ENCODE results near the gene EML3. TPM values are rescaled to one million over a fixed set of nuclear protein-coding genes. Genes with fewer than 3 reads are reported as not detected.

EML3 gene
- total RNA-seq, 4 donors from 2014 or later: 64.9 to 138 (median 93.9) TPM

DNA sequence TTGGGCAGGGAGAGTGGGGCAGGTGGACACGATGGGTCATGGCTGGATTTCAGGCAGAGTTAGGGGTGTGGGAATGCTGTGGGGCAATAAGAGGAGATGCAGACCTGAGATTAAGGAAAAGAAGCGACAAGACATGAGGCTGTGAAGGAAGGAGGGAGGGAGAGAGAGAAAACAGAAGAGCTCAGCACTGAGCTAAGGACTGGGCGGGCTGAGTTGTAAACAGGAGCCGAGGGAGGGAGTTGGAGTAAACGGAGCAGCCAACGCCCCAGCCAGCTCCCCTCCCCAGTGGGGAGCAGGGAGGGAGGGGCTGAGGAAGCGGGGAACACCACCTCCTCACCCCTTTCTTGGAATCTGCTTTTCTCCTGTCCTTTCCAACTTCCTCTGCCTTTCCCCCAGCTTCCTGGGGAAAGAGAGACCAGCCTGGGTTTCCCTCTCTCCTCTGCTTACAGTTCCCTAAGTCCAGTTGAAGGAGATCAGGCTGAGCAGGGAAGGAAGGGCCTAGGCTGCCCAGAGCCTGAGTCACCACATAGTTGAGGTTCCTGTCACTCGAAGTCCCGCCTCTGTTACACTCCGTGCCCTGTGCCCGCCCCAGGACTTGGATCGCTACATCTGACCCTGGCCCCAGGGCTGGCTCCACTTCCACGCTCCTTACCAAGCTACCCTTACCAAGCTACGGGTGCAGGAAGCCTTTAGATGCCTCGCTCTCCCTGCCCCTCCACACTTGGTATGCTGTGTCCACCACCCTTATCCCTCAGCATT is 59.3 kb downstream of the EML3 start:
- Histone ChIP-seq H3K27me3 (no peaks in the 10 kb centered on the region), H3K9me3 (no peaks in the 10 kb centered on the region), H3K4me3 (peak overlapping the region; percentile 0 to 32 (median 14)), H3K36me3 (peaks cover 0 to 4% (median 0%) of the 10 kb centered on the region in 3 donors), H3K27ac (peak overlapping the region; percentile 75 to 98 (median 97)), H3K4me1 (peaks cover 12 to 100% (median 83%) of the 10 kb centered on the region in 4 donors)
- DNase-seq (ENCODE audit: low spot score in 2 of 2): peak; percentile 79 to 83
- peak; percentile 25 to 73 for TF ChIP-seq POLR2A (IDR thresholded peaks at IDR 0.05)
- TF ChIP-seq EP300 (IDR thresholded peaks at IDR 0.05): peak; percentile 79 to 97
- TF ChIP-seq, protein P1, sequence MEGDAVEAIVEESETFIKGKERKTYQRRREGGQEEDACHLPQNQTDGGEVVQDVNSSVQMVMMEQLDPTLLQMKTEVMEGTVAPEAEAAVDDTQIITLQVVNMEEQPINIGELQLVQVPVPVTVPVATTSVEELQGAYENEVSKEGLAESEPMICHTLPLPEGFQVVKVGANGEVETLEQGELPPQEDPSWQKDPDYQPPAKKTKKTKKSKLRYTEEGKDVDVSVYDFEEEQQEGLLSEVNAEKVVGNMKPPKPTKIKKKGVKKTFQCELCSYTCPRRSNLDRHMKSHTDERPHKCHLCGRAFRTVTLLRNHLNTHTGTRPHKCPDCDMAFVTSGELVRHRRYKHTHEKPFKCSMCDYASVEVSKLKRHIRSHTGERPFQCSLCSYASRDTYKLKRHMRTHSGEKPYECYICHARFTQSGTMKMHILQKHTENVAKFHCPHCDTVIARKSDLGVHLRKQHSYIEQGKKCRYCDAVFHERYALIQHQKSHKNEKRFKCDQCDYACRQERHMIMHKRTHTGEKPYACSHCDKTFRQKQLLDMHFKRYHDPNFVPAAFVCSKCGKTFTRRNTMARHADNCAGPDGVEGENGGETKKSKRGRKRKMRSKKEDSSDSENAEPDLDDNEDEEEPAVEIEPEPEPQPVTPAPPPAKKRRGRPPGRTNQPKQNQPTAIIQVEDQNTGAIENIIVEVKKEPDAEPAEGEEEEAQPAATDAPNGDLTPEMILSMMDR (IDR thresholded peaks at IDR 0.05): peak in 2 of 5 experiments; percentile 25 to 26
- 2 to 3% methylated on average over 15 of the region's 15 CpGs for WGBS, 2 donors

DNA sequence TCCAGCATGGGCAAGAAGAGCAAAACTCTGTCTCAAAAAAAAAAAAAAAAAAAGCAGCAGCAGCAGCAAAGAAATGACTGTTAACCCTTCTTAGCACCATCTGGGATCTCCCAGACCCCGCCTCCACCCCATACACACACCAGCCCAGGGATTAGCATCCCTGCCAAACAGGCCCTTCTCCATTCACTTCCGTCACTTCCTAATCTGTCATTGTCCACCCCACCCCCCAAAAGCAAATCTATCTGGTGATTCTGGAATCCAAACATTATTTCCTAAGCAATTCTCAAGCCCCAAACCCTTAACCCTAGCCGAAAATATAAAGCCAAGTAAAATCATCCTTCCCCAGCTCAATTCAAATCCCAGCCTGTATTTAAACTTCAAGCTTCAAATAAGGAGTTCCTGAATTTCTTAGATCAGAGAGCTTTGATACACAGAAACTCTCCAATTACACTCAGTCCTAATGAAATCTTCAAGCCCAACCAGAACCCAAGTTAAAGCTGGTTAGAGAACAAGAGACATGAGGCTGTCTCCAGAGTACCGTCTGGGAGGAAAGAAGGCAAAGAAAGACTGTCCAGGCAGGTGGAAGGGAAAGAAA is 60.0 kb downstream of the EML3 start:
- Histone ChIP-seq H3K4me1 (peaks cover 12 to 100% (median 85%) of the 10 kb centered on the region in 4 donors), H3K36me3 (no peaks in the 10 kb centered on the region), H3K27ac (peak overlapping the region; percentile 75 to 98 (median 97)), H3K9me3 (no peaks in the 10 kb centered on the region), H3K4me3 (peak overlapping the region; percentile 0 to 32 (median 14)), H3K27me3 (no peaks in the 10 kb centered on the region)
- 13 to 22% methylated on average over 4 of the region's 4 CpGs for WGBS, 2 donors
- TF ChIP-seq EP300 (IDR thresholded peaks at IDR 0.05): no peak
- TF ChIP-seq POLR2A (IDR thresholded peaks at IDR 0.05): no peak
- TF ChIP-seq, protein P1 (IDR thresholded peaks at IDR 0.05): no peak
- DNase-seq (ENCODE audit: low spot score in 2 of 2): no peak

Small RNA genes lying within 50 kb of the gene (small RNA-seq; reads per million reads assigned to genes)
- gene AP001458.1 (not detected), gene EEF1G (not detected), gene MIR6747 (0.28 reads per million)

Other genes with a start within 250 kb of the EML3 start
- not detected for gene SCGB1A1, start 193.7 kb downstream of the EML3 start, total RNA-seq
- 1,000 to 10,000 TPM; 1,417 to 3,061 (median 2,562) TPM for gene AHNAK, start 66.0 kb downstream of the EML3 start, total RNA-seq
- gene EEF1G, start 38.9 kb downstream of the EML3 start, total RNA-seq: 1,000 to 10,000 TPM; 1,003 to 1,250 (median 1,110) TPM
- gene TUT1, start 21.3 kb downstream of the EML3 start, total RNA-seq: 10 to 100 TPM in 3 of 4 donors, 1 to 10 TPM in 1; 8.3 to 18.8 (median 14.2) TPM
- gene MTA2, start 10.9 kb downstream of the EML3 start, total RNA-seq: 10 to 100 TPM; 79.5 to 95.3 (median 88.8) TPM
- 10 to 100 TPM in 3 of 4 donors, 1 to 10 TPM in 1; 9.3 to 13.8 (median 11.2) TPM for gene ROM1, start 482 bp upstream of the EML3 start, total RNA-seq
- 10 to 100 TPM; 35.4 to 60.3 (median 50.7) TPM for gene B3GAT3, start 9.2 kb upstream of the EML3 start, total RNA-seq
- 100 to 1,000 TPM; 107 to 150 (median 121) TPM for gene GANAB, start 33.8 kb upstream of the EML3 start, total RNA-seq
- 10 to 100 TPM; 14.0 to 22.8 (median 20.3) TPM for gene INTS5, start 40.5 kb upstream of the EML3 start, total RNA-seq
- gene C11orf98, start 52.4 kb upstream of the EML3 start, total RNA-seq: 10 to 100 TPM; 32.7 to 48.0 (median 40.8) TPM
- 10 to 100 TPM in 1 of 4 donors, 1 to 10 TPM in 3; 2.6 to 17.0 (median 5.7) TPM for gene CSKMT, start 52.5 kb upstream of the EML3 start, total RNA-seq
- 10 to 100 TPM in 3 of 4 donors, 1 to 10 TPM in 1; 7.6 to 22.2 (median 14.6) TPM for gene UQCC3, start 58.9 kb upstream of the EML3 start, total RNA-seq
- gene LBHD1, start 59.5 kb upstream of the EML3 start, total RNA-seq: 10 to 100 TPM in 1 of 4 donors, 1 to 10 TPM in 3; 3.9 to 11.1 (median 5.4) TPM
- 100 to 1,000 TPM; 140 to 205 (median 162) TPM for gene UBXN1, start 66.3 kb upstream of the EML3 start, total RNA-seq
- 10 to 100 TPM; 44.6 to 64.8 (median 48.4) TPM for gene LRRN4CL, start 76.8 kb upstream of the EML3 start, total RNA-seq
- 100 to 1,000 TPM in 2 of 4 donors, 10 to 100 TPM in 2; 58.8 to 149 (median 93.2) TPM for gene BSCL2, start 94.6 kb upstream of the EML3 start, total RNA-seq
- 1 to 10 TPM in 1 of 4 donors, under 1 TPM in 1, not detected in 2; 0.63 to 2.6 TPM for gene GNG3, start 94.9 kb upstream of the EML3 start, total RNA-seq
- 10 to 100 TPM; 24.7 to 34.8 (median 28.6) TPM for gene HNRNPUL2, start 114.7 kb upstream of the EML3 start, total RNA-seq
- 10 to 100 TPM; 20.1 to 37.1 (median 23.6) TPM for gene TTC9C, start 115.7 kb upstream of the EML3 start, total RNA-seq
- gene ZBTB3, start 141.4 kb upstream of the EML3 start, total RNA-seq: 1 to 10 TPM; 8.1 to 9.8 (median 8.9) TPM
- 10 to 100 TPM; 49.2 to 70.0 (median 53.6) TPM for gene POLR2G, start 148.8 kb upstream of the EML3 start, total RNA-seq
- 10 to 100 TPM; 23.2 to 38.8 (median 33.1) TPM for gene TAF6L, start 158.6 kb upstream of the EML3 start, total RNA-seq
- 100 to 1,000 TPM in 1 of 4 donors, 10 to 100 TPM in 3; 80.8 to 105 (median 94.9) TPM for gene TMEM179B, start 174.6 kb upstream of the EML3 start, total RNA-seq
- gene TMEM223, start 179.2 kb upstream of the EML3 start, total RNA-seq: 10 to 100 TPM; 22.9 to 40.4 (median 31.3) TPM
- 10 to 100 TPM; 51.3 to 94.4 (median 67.0) TPM for gene NXF1, start 192.7 kb upstream of the EML3 start, total RNA-seq
- 10 to 100 TPM; 25.9 to 39.1 (median 29.2) TPM for gene STX5, start 219.3 kb upstream of the EML3 start, total RNA-seq
- gene TEX54, start 220.1 kb upstream of the EML3 start, total RNA-seq: not detected
- gene WDR74, start 226.8 kb upstream of the EML3 start, total RNA-seq: 10 to 100 TPM; 31.7 to 75.0 (median 48.0) TPM